Sciatic nerve (tissue), 2 donors: Measurements from ENCODE around the gene AHCTF1. TPM values are rescaled to one million over a fixed set of nuclear protein-coding genes. Genes with fewer than 3 reads are reported as not detected.

ENCODE experiments used
- ATAC-seq: fragments of 200-7000 bp; cut with Tn5 transposase; one replicate; pipeline ENCODE4 v1.9.1; 2020; ENCODE audit warnings: mild to moderate bottlenecking, moderate library complexity
- DNase-seq: peaks from one replicate; pipeline ENCODE4 v3.0.0-alpha.2; 2020; ENCODE audit warnings: low spot score
- intact Hi-C: fragments of 100-400 bp; cut with DNase I; formaldehyde crosslinking; loops from one replicate; pipeline ENCODE4 v1.14.2; 2022
- total RNA-seq: library from RNA; stranded (reverse); fragmentation: NEBNext Ultra II Directional; extraction: Animal tissue kit (Norgen Biotek cat#: 25700); gene quantifications from one replicate; pipeline ENCODE4 v1.2.1, GENCODE V29; 2021
- donor health status: DM: no; HTN: no; CAD: no.
- donor health status: DM: no; HTN: no; CAD: no.

The AHCTF1 gene
- total RNA-seq, 1 donor from 2014 or later: 46.4 TPM

DNA sequence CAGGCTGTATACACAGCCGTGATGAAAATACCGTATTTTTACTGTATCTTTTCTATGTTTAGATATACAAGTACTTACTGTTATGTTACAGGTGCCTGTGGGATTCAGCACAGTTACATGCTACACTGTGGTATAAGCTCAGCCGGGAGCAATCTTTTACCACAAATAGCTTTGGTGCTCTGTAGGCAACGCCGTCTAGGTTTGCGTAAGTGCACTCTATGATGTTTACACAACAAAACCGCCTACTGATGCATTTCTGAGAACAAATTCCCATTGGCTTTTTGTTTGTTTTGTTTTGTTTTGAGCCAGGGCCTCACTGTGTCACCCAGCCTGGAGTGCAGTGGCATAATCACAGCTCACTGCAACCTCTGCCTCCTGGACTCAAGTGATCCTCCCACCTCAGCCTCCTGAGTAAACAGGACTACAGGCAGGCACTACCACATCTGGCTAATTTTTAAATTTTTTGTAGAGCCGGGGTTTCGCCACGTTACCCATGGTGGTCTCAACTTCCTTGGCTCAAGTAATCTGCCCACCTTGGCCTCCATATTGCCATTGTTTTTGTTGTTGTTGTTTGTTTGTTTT is 126.5 kb downstream of the AHCTF1 start:
- DNase-seq: no peak
- intact Hi-C loops: loop anchor here (5.0 kb wide), 1 partner anchor 743 kb away; no protein-coding TSS in a partner anchor
- no peak for ATAC-seq

DNA sequence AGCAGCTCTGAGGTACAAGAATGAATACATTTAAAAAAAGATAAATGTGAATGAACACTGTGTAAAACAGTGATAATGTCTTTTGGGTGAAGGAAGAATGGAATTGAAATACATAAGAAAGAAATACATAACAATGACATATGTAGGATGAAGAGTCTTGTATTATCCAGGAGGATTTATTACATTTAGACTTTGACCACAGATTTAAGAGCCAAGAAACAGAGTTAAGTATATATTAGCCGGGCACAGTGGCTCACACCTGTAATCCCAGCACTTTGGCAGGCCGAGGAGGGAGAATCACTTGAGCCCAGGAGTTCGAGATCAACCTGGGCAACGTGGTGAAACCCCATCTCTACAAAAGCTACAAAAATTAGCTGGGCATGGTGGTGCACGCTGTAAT is 127.9 kb downstream of the AHCTF1 start:
- ATAC-seq: no peak
- DNase-seq: no peak
- intact Hi-C loops: no loop called here

DNA sequence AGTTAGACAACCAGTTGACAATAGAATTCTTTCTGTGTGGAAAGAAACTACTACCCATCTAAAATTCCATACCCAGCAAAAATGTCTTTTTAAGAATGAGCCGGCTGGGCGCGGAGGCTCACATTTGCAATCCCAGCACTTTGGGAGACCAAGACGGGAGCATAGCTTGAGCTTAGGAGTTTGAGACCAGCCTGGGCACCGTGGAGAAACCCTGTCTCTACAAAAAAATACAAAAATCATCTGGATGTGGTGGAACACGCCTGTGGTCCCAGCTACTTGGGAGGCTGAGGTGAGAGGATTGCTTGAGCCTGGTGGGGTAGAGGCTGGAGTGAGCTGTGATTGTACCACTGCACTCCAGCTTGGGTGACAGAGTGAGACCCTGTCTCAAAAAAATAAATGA is 128.4 kb downstream of the AHCTF1 start:
- intact Hi-C loops: no loop called here
- DNase-seq: no peak
- ATAC-seq: no peak

DNA sequence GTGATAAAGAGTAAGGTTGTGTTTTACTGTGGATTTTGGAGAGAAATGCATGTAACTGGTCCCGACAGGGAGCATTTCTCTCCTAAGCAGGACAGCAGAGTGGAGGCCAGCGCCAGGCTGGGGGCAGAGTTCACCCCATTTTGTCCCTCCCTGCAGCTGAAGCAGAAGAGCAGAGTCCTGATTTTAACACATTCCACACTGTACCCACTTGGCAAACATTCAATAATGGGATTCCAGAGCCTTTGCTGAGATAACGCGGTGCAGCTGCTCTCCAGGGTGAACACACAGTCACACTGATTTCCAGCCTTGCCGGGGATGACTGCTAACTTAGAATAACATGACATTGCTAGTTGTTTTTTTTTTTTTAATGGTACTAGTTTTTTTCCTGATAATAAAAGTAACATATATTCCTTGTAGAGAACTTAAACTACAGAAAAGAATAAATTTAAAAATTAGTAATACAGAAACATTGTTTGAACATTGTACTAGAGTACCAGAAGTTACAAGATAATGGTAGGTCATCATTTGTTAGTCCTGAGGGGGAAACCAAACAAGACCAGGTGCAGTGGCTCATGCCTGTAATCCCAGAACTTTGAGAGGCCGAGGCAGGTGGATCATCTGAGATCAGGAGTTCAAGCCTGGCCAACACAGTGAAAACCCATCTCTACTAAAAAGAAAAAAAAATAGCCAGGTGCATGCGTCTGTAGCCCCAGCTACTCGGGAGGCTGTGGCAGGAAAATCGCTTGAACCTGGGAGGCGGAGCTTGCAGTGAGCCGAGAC is 130.3 kb downstream of the AHCTF1 start:
- no peak for ATAC-seq
- intact Hi-C loops: no loop called here

DNA sequence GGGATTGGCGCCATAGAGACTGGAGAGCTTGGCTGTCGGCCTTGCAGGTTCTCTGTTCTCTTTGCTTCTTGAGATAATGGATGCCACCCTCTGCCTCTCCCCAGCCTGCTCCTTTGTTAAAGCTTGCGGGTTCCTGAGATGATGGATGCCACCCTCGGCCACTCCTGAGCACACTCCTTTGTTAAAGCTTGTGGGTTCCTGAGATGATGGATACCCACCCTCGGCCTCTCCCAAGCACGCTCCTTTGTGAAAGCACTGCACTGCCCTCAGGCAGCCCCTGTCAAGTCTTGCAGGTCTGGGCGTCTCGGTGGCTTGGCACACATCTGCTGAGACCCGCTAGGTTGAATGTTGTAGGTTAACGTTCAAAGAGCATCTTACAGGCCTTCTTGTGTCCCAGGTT is 131.0 kb downstream of the AHCTF1 start:
- DNase-seq: no peak
- no peak for ATAC-seq
- intact Hi-C loops: no loop called here

More for the DNA sequence above, 130.3 kb downstream of the AHCTF1 start:
- DNase-seq: no peak

DNA sequence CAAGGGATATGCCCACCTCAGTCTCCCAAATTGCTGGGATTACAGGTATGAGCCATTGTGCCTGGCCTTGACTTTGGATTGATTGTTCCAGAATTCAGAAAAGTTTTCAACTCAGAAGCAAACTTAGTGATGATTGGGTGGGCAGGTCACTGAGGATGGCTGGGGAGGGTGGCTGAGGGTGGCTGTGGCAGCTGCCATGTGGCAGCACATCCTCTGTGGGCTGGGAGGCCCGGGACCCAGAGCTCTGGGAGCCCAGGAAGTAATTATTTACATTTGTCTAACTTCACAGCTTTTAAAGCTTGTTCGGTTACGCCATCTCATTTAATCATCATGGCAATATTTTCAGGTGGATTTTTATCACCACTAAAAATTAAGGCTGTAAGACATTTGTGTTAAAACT is 131.4 kb downstream of the AHCTF1 start:
- no peak for DNase-seq
- intact Hi-C loops: no loop called here
- ATAC-seq: no peak

DNA sequence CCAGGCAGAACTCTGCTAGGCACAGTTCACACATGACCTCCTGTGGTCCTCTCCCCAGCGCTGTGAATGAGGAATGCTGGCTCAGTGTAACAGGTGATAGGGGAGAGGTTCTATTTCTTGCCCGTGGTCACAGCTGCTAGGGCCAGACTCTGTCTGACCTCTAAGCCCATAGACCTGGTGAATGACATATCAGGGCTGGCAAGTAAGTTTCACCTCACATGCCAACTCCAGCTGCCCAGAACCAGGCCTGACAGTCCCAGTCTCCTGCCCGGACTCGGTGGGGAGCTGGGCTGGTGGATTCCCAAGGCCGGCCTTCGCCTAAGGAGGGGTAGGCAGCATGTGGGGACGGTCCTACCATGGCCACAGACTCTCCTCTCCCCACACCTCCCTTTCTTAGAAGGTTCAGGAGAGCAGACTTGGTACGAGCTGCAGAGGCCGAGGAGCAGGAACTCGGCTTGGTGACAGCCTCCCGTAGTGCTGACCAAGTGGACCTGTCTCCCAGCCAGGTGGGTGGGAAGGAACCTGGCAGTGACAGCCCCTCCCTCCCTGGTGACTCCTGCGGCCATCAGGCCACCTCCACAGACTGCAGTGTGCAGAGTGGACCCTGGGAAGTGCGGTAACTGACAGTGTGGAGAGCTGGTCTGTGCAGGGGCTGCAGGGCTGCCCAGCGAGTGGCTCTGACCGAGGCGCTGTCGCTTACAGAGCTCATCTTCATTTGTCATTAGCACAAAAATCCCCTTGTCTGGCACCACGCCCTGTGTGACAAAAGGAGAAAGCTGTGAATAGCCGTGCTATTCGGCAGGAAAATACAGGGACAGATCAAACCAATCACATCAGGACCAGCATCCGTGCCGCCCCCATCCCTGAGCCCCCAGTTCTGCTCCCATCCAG is 132.9 kb downstream of the AHCTF1 start:
- peak; percentile 34 for ATAC-seq
- intact Hi-C loops: no loop called here
- no peak for DNase-seq

DNA sequence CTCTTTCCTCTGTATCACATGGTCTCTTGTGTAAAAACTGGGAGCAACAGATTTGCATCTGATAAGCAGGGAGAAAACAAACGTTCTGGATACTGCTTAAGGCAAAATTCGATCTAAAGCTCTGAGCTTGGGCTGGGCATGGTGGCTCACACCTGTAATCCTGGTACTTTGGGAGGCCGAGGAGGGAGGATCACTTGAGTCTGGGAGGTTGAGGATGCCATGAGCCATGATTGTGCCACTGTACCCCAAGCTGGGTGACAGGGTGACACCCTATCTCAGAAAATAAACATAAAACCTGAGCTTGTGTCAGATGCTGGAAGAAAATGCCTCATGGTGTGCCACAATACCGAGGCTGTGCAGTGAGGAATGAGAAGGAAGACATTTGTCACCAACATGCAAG is 133.6 kb downstream of the AHCTF1 start:
- ATAC-seq (no peak), DNase-seq (no peak)
- intact Hi-C loops: no loop called here

DNA sequence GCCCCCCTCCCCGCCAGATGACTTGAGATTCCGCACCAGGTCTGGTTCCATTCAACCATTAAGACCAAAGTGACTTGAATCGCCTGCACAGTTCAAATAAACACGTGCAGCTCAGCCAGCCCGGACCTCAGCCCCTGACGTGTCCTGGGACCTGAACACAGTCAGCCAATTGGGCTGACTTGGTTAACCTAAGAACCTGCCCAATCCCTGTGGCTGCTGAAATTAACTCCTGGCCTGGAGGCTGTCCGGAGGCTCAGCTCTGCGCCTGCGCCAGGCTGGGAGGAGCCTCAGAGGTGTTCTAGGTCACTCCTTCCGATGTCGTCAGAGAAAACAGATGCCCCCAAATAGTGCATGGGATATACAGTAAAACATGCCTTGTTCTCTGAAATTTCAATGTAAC is 134.2 kb downstream of the AHCTF1 start:
- DNase-seq (no peak), ATAC-seq (no peak)
- intact Hi-C loops: no loop called here

DNA sequence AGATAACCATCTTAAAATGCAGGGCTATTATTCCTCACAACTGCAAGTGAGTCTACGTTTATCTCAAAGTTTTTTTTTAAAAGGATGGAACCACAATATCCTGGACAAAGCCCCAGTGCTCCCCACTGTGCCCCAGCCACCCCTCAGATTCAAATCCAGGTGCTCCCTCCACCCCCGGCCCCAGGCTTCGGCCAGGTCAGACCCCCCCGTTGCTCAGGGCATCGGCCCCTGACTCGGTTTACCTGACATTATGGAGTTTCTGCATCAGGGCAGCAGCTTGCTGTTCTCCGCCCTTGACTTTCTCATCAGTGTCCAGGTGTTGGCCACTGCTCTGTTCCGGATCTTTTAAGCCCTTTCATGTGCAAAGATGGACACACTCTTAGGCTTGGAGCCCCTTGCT is 134.6 kb downstream of the AHCTF1 start:
- intact Hi-C loops: no loop called here
- DNase-seq (no peak), ATAC-seq (no peak)

DNA sequence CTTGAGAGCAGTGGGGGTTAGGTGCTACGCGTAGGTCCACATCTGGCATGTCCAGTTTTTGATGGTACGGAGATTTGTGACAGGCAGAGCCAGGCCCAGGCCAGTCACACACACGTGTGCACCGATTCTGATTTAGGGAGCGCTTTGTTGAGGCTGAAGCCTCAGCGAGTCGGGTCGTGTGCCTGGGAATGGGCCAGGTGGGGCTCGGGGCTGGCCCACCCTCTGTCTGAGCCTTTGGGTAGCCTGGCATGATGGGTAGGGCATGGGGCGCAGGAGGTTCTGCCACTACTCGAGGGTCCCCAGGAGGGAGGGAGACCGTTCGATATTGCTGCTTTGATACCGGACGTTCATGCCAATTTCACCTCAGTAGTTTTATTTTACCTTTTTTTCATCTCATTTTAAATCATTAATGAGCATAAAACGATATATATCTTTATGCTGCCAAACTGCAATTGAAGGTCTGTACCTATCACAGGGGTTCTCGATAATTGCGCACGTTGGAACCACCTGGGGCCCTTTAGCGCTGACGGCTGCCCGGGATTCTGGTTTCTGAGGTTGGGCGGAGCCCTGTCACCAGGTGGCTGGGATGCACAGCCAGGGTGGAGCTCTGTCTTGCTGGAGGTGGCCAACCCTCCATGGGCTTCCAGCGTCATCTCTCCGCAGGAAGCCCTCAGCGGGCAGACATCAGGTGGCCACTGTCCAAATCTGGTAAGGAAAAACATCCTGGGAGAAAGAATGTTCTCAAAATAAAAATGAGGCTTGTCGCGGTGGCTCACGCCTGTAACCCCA is 135.6 kb downstream of the AHCTF1 start:
- ATAC-seq (no peak), DNase-seq (no peak)
- intact Hi-C loops: no loop called here

DNA sequence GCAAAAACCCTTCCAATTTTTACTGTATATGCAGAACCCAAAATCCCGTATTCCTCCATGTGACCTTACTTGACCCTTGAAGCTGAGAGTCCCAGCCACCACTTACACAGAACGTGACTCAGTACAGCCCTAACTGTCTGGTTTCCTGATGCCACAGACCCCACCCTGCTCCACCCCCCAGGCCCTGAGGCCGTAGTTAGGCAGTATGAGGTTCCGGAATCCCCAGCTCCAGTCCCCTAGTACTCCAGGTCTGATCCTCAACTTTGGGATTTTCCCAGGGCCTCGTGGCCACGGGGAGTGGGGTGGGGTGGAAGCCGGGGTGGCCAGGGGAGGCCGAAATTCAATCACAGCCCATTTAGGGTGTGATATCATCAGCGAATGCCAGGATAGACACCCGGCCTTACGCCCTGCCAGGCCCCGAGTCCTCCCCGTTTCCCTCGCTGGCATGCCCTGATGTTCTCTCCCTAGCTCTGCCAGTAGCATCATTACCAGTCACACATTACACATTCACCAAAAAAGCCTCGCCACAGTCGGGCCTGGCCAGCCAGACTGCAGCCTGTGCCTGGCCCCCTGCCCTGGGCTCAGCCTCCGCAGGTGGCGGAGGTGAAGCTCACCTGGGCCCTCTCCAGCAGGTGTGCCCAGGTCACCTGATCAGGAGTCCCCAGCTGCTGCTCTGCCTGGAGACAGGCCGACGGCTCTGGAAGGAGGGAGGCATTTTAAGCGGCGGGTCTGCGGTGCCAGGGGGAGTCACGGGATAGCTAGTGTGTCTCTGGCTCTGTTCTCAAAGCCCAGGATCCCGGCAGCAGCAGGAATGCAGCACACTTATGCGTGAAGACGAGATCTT is 136.7 kb downstream of the AHCTF1 start:
- intact Hi-C loops: no loop called here
- DNase-seq (no peak), ATAC-seq (no peak)

DNA sequence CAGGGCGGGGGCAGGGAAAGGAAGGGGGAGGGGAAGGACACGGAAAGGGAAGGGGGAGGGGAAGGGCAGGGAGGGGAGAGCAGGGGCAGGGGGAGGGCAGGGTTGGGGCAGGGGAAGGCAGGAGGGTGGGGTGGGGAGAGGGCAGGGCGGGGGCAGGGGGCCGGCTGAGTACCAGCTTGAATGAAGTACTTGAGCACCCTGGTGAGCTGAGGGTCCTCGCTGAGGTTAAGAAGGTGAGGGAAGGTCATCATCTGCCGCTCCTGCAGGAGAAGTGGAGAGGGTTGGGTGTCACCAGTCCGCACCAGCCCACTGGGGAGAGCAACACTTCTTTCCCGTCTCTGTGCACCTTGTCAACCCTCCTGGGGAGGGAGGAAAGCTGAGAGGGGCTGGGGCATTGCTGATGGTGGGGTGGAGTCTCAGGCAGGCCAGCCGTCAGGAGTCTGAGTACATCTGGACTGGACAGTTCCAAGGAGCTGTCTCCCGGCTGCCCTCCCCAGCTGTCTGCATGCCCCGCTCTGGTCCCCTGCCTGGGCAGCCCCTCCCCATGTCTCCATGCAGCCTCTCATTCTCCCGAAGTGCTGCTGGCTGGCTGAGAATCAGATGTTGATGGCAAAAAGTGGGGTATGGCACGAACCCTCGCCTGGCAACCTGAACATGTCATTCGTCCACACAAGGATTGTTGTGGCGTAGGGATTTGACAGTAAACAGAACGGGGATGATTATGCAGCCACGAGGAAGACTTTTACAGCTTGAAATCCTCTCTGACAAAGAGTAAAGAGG is 137.5 kb downstream of the AHCTF1 start:
- intact Hi-C loops: no loop called here
- DNase-seq (no peak), ATAC-seq (no peak)

DNA sequence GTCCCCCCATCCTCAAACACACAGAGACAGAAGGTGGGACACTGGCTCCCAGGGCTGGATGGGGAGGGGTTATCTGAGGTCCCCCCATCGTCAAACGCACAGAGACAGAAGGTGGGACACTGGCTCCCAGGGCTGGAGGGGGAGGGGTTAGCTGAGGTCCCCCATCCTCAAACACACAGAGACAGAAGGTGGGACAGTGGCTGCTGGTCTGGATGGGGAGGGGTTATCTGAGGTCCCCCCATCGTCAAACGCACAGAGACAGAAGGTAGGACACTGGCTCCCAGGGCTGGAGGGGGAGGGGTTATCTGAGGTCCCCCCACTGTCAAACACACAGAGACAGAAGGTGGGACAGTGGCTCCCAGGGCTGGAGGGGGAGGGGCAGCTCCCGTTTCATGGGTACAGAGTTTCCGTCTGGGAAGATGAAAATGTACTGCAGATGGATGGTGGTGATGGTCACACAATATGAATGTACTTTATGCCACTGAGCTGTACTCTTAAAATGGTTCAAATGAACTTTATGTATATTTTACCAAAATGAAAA is 138.3 kb downstream of the AHCTF1 start:
- ATAC-seq: no peak
- intact Hi-C loops: no loop called here
- DNase-seq: no peak

DNA sequence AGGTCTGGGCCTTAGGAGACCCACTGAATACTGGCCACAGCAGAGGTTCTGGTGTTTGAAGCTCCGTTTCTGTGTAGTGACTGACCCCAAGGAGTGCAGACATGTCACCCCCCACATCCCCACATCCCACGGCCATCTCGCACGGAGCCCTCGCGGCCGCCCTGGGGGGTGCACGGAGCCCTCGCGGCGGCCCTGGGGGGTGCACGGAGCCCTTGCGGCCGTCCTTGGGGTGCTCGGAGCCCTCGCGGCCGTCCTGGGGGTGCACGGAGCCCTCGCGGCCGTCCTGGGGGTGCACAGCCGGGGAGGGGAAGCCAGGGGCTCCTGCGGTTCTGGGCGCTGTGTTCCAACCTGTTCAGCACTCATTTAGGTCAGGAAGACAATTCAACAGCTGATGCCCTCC is 139.1 kb downstream of the AHCTF1 start:
- ATAC-seq (no peak), DNase-seq (no peak)
- intact Hi-C loops: no loop called here

DNA sequence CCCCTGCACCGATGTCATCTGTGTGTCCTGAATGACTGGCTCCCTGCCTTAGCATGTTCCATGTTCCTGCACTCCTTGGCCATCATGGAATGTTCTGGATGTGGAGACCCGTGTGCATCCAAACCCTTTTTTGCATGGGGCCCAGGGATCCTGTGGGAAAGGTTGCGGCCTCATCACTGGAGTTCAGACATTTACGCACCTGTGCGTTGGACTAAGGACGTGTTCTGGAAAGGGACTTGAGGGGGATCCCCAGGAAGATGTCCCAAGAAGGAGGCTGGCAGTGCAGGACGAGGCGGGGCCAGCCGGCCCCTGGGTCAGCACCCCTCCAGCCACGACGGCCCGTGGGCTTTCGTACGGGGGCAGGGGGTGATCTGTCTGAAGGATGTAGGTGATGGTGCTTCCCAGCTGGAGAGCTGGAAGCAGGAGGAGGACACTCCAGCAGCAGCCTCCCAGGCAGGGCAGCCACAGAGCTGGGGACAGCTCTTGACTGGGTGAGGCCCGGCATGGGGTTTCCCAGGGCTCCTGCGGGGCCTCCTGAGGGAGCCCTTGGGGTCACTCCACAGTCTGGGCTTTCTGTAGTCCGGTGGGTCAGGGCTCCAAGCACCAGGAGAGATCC is 140.3 kb downstream of the AHCTF1 start:
- DNase-seq (no peak), ATAC-seq (no peak)
- intact Hi-C loops: no loop called here

DNA sequence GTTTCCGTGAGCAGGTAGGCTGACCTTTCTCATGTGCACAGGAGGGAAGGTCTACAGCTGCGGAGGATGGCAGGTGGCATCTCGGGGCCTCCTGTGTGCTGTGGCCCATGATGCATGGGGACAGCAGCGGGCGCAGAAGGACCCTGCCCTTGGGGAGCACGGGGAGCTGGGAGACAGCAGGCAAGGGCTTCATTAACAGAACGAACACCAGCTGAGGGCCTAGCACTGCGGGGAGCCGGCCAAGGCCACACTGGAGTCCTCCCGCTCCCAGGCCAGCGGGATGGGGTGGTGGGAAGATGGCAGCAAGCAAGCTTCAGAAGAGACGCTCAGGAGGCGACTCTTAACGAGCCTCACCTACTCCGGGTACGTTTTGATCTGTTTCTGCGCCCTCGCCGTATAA is 140.9 kb downstream of the AHCTF1 start:
- intact Hi-C loops: no loop called here
- ATAC-seq (no peak), DNase-seq (no peak)
